Omental fat pad (tissue), 4 donors: ENCODE measurements around the gene LIMK2. TPM values are rescaled to one million over a fixed set of nuclear protein-coding genes. Genes with fewer than 3 reads are reported as not detected.
A peak's percentile ranks its signal among the peaks of the same experiment; 100 is the strongest.

Source experiments
- ATAC-seq: fragments of 150-250 bp; one replicate; pipeline ENCODE4 v1.9.1; 2016; ENCODE audit warnings: mild to moderate bottlenecking, moderate library complexity; ENCODE audit not compliant: low FRiP score
- DNase-seq: peaks from one replicate; pipeline ENCODE4 v3.0.0-alpha.2; 2019; ENCODE audit warnings: low spot score
- CTCF ChIP-seq, 3 donors: fragments of 450-650 bp; IDR thresholded peaks; one replicate each; pipeline ENCODE4 v1.5.1; 2016 to 2017; ENCODE audit warnings: antibody characterized with exemption in 3 of 3, mild to moderate bottlenecking in 3 of 3, moderate library complexity in 2 of 3
- total RNA-seq, 4 donors: library from RNA; depleted of rRNA; stranded (reverse); fragments of >200 nt; gene quantifications; one replicate each; pipeline ENCODE4 v1.1.0, GENCODE V29; 2016

The LIMK2 gene
- total RNA-seq, 4 donors from 2014 or later = 32.0 to 66.2 (median 40.7) TPM

- no peak for TF ChIP-seq CTCF (IDR thresholded peaks at IDR 0.05)
- ATAC-seq = peak; percentile 86
- DNase-seq = peak; percentile 85
Measured at GRCh38 chr22:31290494-31291471, 78.7 kb downstream of the LIMK2 start.

- ATAC-seq = no peak
- DNase-seq = no peak
- no peak for TF ChIP-seq CTCF (IDR thresholded peaks at IDR 0.05)
Measured at GRCh38 chr22:31291481-31292235, 79.6 kb downstream of the LIMK2 start.

- TF ChIP-seq CTCF (IDR thresholded peaks at IDR 0.05) = peak in 1 of 3 donors; percentile 9
- DNase-seq = peak; percentile 76
- peak; percentile 49 for ATAC-seq
Measured at GRCh38 chr22:31292236-31292989, 80.3 kb downstream of the LIMK2 start, which contains the start of gene PIK3IP1. Gene PIK3IP1 (minus strand): TSS chr22:31292488. CDS start chr22:31292344, 144 bp downstream.

DNA sequence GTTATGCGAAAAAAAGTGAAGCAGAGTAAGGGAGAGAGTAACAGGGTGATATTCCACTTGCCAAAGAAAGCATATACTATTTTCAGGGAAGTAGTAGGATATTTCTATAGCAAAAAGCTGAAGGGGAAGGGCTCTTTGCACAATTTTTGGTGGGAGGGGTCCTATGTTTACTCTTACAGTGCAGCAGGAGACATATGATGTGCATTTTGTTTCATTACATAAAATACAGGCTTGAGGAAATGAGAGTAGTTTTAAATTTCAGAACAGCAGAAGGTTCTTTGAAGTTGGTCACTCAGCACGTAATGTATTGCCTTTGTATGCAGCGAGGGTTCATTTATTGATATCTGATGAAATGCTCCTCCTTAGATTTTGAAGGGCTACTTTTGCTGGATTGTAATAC is 83.3 kb downstream of the LIMK2 start:
- no peak for TF ChIP-seq CTCF (IDR thresholded peaks at IDR 0.05)
- ATAC-seq (no peak), DNase-seq (no peak)

- ATAC-seq = peak; percentile 33
- TF ChIP-seq CTCF (IDR thresholded peaks at IDR 0.05) = no peak
- DNase-seq = no peak
Measured at GRCh38 chr22:31295831-31296657, 83.9 kb downstream of the LIMK2 start.

DNA sequence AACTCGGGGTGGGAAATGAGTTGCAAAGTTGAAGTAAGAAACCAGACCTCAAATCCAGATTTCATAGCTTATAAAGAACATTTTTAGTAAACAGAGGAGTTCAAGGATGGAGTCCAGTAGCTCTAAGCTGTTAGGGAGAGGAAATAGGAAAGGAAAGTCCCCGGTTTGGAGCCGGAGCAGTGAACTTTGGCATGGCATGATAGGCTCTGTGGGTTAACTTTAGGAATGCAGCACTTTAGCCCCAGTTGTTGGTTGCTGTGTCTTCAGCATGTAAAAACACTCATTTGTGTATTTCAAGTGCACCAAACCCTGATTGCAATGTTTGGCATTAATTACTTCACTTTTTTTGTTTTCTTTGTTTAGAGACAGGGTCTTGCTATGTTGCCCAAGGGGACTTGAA is 88.8 kb downstream of the LIMK2 start:
- DNase-seq (no peak), ATAC-seq (no peak)
- no peak for TF ChIP-seq CTCF (IDR thresholded peaks at IDR 0.05)
